H1 (cell line): ENCODE data around the gene RNF26. TPM values are rescaled to one million over a fixed set of nuclear protein-coding genes. Genes with fewer than 3 reads are reported as not detected.

Experiments used
- CBX8 ChIP-seq: fragments of 300-800, 300-1000 bp; sonication (generic); IDR thresholded peaks from 2 replicates; pipeline ENCODE4 v1.7.1; 2016; ENCODE audit warnings: low read depth, low read length, borderline replicate concordance
- CHD2 ChIP-seq: IDR thresholded peaks from 2 replicates; pipeline ENCODE4 v1.6.1; 2012; ENCODE audit warnings: low read length, improper control_type of control experiment
- EGR1 ChIP-seq: IDR thresholded peaks from 2 replicates; pipeline ENCODE4 v1.6.1; 2011; ENCODE audit warnings: low read depth, low read length, borderline replicate concordance
- FOSL1 ChIP-seq: IDR thresholded peaks from 2 replicates; pipeline ENCODE4 v1.6.1; 2011; ENCODE audit warnings: mild to moderate bottlenecking, low read depth, low read length, moderate library complexity; ENCODE audit not compliant: insufficient read depth
- HDAC2 ChIP-seq, 2 experiments: fragments of 300-600 bp in 1 of 2; sonication (generic) in 1 of 2; IDR thresholded peaks; 2 replicates each; pipeline ENCODE4 v1.6.1; 2011 to 2012; ENCODE audit warnings: low read depth in 2 of 2, low read length in 2 of 2, mild to moderate bottlenecking in 2 of 2, moderate library complexity in 2 of 2, borderline replicate concordance in 1 of 2, inconsistent platforms in 1 of 2
- KDM4A ChIP-seq: IDR thresholded peaks from one replicate; pipeline ENCODE4 v1.7.1; 2012; ENCODE audit warnings: low read depth, mild to moderate bottlenecking, moderate library complexity, low read length, inconsistent platforms; ENCODE audit not compliant: severe bottlenecking
- POLR2A ChIP-seq, 2 experiments: IDR thresholded peaks; 1 replicate in 1 of 2; 2 replicates in 1 of 2; pipeline ENCODE4 v1.6.1; 2011; ENCODE audit warnings: low read depth in 2 of 2, low read length in 2 of 2, mild to moderate bottlenecking in 2 of 2; ENCODE audit errors: control extremely low read depth in 1 of 2
- RBBP5 ChIP-seq: IDR thresholded peaks from 2 replicates; pipeline ENCODE4 v1.7.1; 2012; ENCODE audit warnings: low read depth, mild to moderate bottlenecking, inconsistent platforms, low read length, moderate library complexity, borderline replicate concordance
- SIN3A ChIP-seq, 2 experiments: IDR thresholded peaks in 1 of 2; conservative IDR thresholded peaks in 1 of 2; 2 replicates each; pipeline ENCODE4 v1.6.1; 2011 to 2012; ENCODE audit warnings: low read length in 2 of 2, improper control_type of control experiment in 1 of 2, low read depth in 1 of 2, mild to moderate bottlenecking in 1 of 2
- YY1 ChIP-seq: IDR thresholded peaks from 2 replicates; pipeline ENCODE4 v1.6.1; 2011; ENCODE audit warnings: low read depth, mild to moderate bottlenecking, low read length
- ZNF274 ChIP-seq: IDR thresholded peaks from 2 replicates; pipeline ENCODE4 v1.7.0; 2012; ENCODE audit warnings: low read length, borderline replicate concordance; ENCODE audit errors: extremely low read depth
- polyA plus RNA-seq, 7 experiments: library from polyadenylated mRNA; depleted of rRNA in 3 of 7; stranded (reverse) in 5 of 7; unstranded in 2 of 7; fragments of >200 nt in 5 of 7; fragments of 200-250 nt in 2 of 7; gene quantifications; 1 replicate in 5 of 7; 2 replicates in 1 of 7; 4 replicates in 1 of 7; pipeline versions ENCODE4 v1.2.1 to v1.2.3, GENCODE V29; 2011 to 2013; ENCODE audit warnings: missing spikeins in 2 of 7, mixed read lengths in 2 of 7
- total RNA-seq: library from RNA; stranded (reverse); fragmentation: NEBNext Ultra II Directional; extraction: Animal tissue kit (Norgen Biotek cat#: 25700); gene quantifications from 2 replicates; pipeline ENCODE4 v1.2.1, GENCODE V29; 2021
- TF ChIP-seq, protein P1 (sequence below): IDR thresholded peaks from 2 replicates; pipeline ENCODE4 v1.6.1; 2012; ENCODE audit warnings: inconsistent platforms

The RNF26 gene
- total and polyA plus RNA-seq, 2 of the 8 experiments (the other 6 are each of a cell fraction or from before 2014, with no cell fraction given), result 82.7 to 84.0 TPM

DNA sequence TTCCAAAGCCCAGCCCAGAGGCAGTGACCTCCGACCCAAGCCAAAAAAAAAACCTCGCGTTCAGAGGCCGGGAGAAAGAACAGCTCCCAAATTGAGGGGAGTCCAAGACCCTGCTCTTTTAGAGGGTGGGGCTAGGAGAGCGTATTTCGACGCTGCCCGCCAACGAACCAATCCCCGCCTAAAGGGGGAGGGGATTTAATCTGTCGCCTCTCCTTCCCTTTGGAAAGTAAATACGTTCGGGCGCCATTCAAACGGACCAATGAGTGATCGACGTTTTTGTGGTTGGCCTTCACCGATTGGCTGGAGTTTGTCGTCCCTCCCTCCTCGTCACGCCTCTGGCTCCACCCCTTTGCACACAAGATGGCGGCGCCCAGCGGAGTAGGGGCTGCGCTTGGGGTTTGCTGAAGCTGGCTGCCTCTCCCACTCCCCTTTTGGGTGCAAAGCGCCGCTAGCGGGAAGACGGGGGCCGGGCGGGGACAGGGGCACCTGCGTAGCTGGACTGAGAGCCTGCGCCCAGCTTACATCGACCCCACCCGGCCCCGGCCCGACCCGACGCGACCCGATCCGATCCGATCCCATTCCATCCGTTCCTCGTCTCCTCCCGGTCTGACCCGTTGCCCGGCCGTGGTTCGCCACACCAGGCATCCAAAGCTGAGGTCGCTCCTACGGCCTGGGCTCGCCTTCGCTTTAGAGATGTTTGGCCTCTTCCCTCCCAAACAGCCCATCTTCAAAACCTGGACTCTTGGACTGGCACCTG lies at the start of gene RNF26 (continued):
- TF ChIP-seq EGR1 (no peak), CBX8 (no peak), HDAC2 (IDR thresholded peaks at IDR 0.05; ENCODE audit: borderline replicate concordance in 1 of 2, low read depth in 2 of 2, low read length in 2 of 2) (peak in 1 of 2 experiments; percentile 84; a peak in 1 of 4 replicates), CHD2 (peak; percentile 77), KDM4A (peak; percentile 62), SIN3A (conservative IDR thresholded peaks at IDR 0.05 in 1 of 2, IDR thresholded peaks at IDR 0.05 in 1 of 2; ENCODE audit: low read depth in 1 of 2, low read length in 2 of 2) (0 out of 4 replicates have a peak, but pooled peaks of 1 of the 2 experiments have one; percentile 63), ZNF274 (no peak), POLR2A (IDR thresholded peaks at IDR 0.05; ENCODE audit: control extremely low read depth in 1 of 2, low read depth in 2 of 2, low read length in 2 of 2) (peak in 1 of 2 experiments; percentile 88; a peak in 2 of 3 replicates), FOSL1 (no peak), YY1 (peak; percentile 98), RBBP5 (0 out of 2 replicates have a peak, but pooled peaks have one; percentile 17)
- TF ChIP-seq, protein P1, sequence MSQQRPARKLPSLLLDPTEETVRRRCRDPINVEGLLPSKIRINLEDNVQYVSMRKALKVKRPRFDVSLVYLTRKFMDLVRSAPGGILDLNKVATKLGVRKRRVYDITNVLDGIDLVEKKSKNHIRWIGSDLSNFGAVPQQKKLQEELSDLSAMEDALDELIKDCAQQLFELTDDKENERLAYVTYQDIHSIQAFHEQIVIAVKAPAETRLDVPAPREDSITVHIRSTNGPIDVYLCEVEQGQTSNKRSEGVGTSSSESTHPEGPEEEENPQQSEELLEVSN, result no peak
- TF ChIP-seq, all 59 proteins: peak for 17
